OCI-LY1 (cell line): ENCODE measurements around the gene TFEB.

ENCODE experiments used
- H2AFZ ChIP-seq: fragments of 200-600 bp; sonication (generic), shearing (Covaris generic); 2 replicates; pipeline ENCODE4 v1.6.0; 2014; ENCODE audit warnings: antibody characterized with exemption, mild to moderate bottlenecking, low read length
- H3F3A ChIP-seq: fragments of 200-600 bp; sonication (generic), shearing (Covaris generic); 2 replicates; pipeline ENCODE4 v1.6.0; 2014; ENCODE audit warnings: mild to moderate bottlenecking, antibody characterized with exemption, low read length, moderate library complexity; ENCODE audit not compliant: insufficient read depth
- H3K27ac ChIP-seq: fragments of 200-600 bp; sonication (generic); 2 replicates; pipeline ENCODE4 v1.5.1; 2014; ENCODE audit warnings: low read length, mixed run types, mild to moderate bottlenecking, low read depth; ENCODE audit not compliant: poor library complexity, severe bottlenecking
- H3K27me3 ChIP-seq: fragments of 200-600 bp; sonication (generic); 2 replicates; pipeline ENCODE4 v1.6.0; 2014; ENCODE audit warnings: antibody characterized with exemption, mild to moderate bottlenecking, low read length, moderate library complexity; ENCODE audit not compliant: insufficient read depth
- H3K36me3 ChIP-seq: fragments of 200-600 bp; sonication (generic); 2 replicates; pipeline ENCODE4 v1.6.1; 2014; ENCODE audit warnings: mild to moderate bottlenecking, antibody characterized with exemption, low read length, moderate library complexity, mixed read lengths; ENCODE audit not compliant: insufficient read depth
- H3K4me1 ChIP-seq: fragments of 200-600 bp; sonication (generic); 2 replicates; pipeline ENCODE4 v1.5.1; 2014; ENCODE audit warnings: mild to moderate bottlenecking, low read length, moderate library complexity; ENCODE audit not compliant: insufficient read depth, severe bottlenecking
- H3K4me2 ChIP-seq: fragments of 200-600 bp; sonication (generic), shearing (Covaris generic); 2 replicates; pipeline ENCODE4 v1.6.1; 2014; ENCODE audit warnings: low read length
- H3K4me3 ChIP-seq: fragments of 200-600 bp; sonication (generic); 2 replicates; pipeline ENCODE4 v1.5.1; 2014; ENCODE audit warnings: low read length, low read depth, mild to moderate bottlenecking, mixed read lengths; ENCODE audit not compliant: poor library complexity, severe bottlenecking
- H3K79me2 ChIP-seq: fragments of 200-600 bp; shearing (Covaris generic); 2 replicates; pipeline ENCODE4 v1.6.1; 2016; ENCODE audit warnings: mixed run types, low read length, mixed read lengths; ENCODE audit not compliant: insufficient read depth
- H3K9ac ChIP-seq: fragments of 200-600 bp; sonication (generic), shearing (Covaris generic); 2 replicates; pipeline ENCODE4 v1.6.1; 2014; ENCODE audit warnings: mild to moderate bottlenecking, low read length, mixed read lengths
- H3K9me2 ChIP-seq: fragments of 200-600 bp; sonication (generic), shearing (Covaris generic); 2 replicates; pipeline ENCODE4 v1.6.1; 2014; ENCODE audit warnings: low read depth, mild to moderate bottlenecking, low read length, mixed read lengths
- H3K9me3 ChIP-seq: fragments of 200-600 bp; shearing (Covaris generic); 2 replicates; pipeline ENCODE4 v1.6.1; 2014; ENCODE audit warnings: low read length, mixed read lengths
- H4K20me1 ChIP-seq: fragments of 200-600 bp; sonication (generic), shearing (Covaris generic); 2 replicates; pipeline ENCODE4 v1.6.0; 2016; ENCODE audit warnings: mild to moderate bottlenecking, low read length; ENCODE audit not compliant: insufficient read depth
- CTCF ChIP-seq: fragments of 200-600 bp; sonication (generic), shearing (Covaris generic); IDR thresholded peaks from 2 replicates; pipeline ENCODE4 v1.5.1; 2017; ENCODE audit warnings: mild to moderate bottlenecking, antibody characterized with exemption, low read length, moderate library complexity, mixed read lengths
- EZH2 ChIP-seq: fragments of 200-600 bp; sonication (generic), shearing (Covaris generic); IDR thresholded peaks from 2 replicates; pipeline ENCODE4 v1.8.0; 2017; ENCODE audit warnings: borderline replicate concordance, mixed run types, mild to moderate bottlenecking, antibody characterized with exemption, low read length, moderate library complexity, mixed read lengths

The TFEB gene

GRCh38 chr6:41729624-41730023 lies 5.8 kb downstream of the TFEB start:
- Histone ChIP-seq H3K36me3 (no peaks in the 10 kb centered on the region), H3K4me3 (no peak overlapping the region), H3K27ac (peak overlapping the region; percentile 45), H2AFZ (no peak overlapping the region), H3K9me2 (no peaks in the 10 kb centered on the region), H4K20me1 (no peaks in the 10 kb centered on the region), H3K9me3 (no peaks in the 10 kb centered on the region), H3K79me2 (no peaks in the 10 kb centered on the region), H3K4me2 (peak overlapping the region; percentile 27; the same call in 1 of the 2 replicates), H3F3A (no peaks in the 10 kb centered on the region), H3K27me3 (no peaks in the 10 kb centered on the region), H3K9ac (no peak overlapping the region; the same call in 1 of the 2 replicates), H3K4me1 (peaks cover 71% of the 10 kb centered on the region)
- TF ChIP-seq EZH2, result no peak
- no peak for TF ChIP-seq CTCF

GRCh38 chr6:41728954-41729353 lies 6.5 kb downstream of the TFEB start:
- Histone ChIP-seq H3K9me3 (no peaks in the 10 kb centered on the region), H3K4me3 (no peak overlapping the region), H3K27me3 (no peaks in the 10 kb centered on the region), H3K4me1 (peaks cover 77% of the 10 kb centered on the region), H3K9me2 (no peaks in the 10 kb centered on the region), H3K79me2 (no peaks in the 10 kb centered on the region), H3K36me3 (no peaks in the 10 kb centered on the region), H3K4me2 (peak overlapping the region; percentile 27; the same call in 1 of the 2 replicates), H4K20me1 (no peaks in the 10 kb centered on the region), H3K27ac (peak overlapping the region; percentile 45), H2AFZ (no peak overlapping the region), H3F3A (no peaks in the 10 kb centered on the region), H3K9ac (no peak overlapping the region; the same call in 1 of the 2 replicates)
- TF ChIP-seq CTCF (no peak), EZH2 (no peak)

- Histone ChIP-seq H3K4me3 (no peak overlapping the region), H3K9ac (no peak overlapping the region; the same call in 1 of the 2 replicates), H3K4me2 (peak overlapping the region; percentile 27; the same call in 1 of the 2 replicates), H4K20me1 (no peaks in the 10 kb centered on the region), H3K27me3 (no peaks in the 10 kb centered on the region), H3F3A (no peaks in the 10 kb centered on the region), H3K9me2 (no peaks in the 10 kb centered on the region), H2AFZ (no peak overlapping the region), H3K27ac (peak overlapping the region; percentile 45), H3K9me3 (no peaks in the 10 kb centered on the region), H3K4me1 (peaks cover 77% of the 10 kb centered on the region), H3K36me3 (no peaks in the 10 kb centered on the region), H3K79me2 (no peaks in the 10 kb centered on the region)
- TF ChIP-seq EZH2 (no peak), CTCF (no peak)
Measured at GRCh38 chr6:41728073-41728936, 7.1 kb downstream of the TFEB start.
